Renal cortical epithelial cell (primary cell): Measurements from ENCODE around the gene SCGB3A1. TPM values are rescaled to one million over a fixed set of nuclear protein-coding genes. Genes with fewer than 3 reads are reported as not detected.

Experiments used
- DNase-seq: peaks from one replicate; pipeline ENCODE4 v3.0.0-alpha.2; 2011; ENCODE audit warnings: low read depth
- total RNA-seq: library from RNA; depleted of rRNA; stranded (reverse); fragments of >200 nt; gene quantifications from 2 replicates; pipeline ENCODE4 v1.2.3, GENCODE V29; 2014

The SCGB3A1 gene
- total RNA-seq, 1 donor from 2014 or later: not detected

GRCh38 chr5:180590543-180591310 is 572 bp downstream of the SCGB3A1 start:
- DNase-seq: no peak

- no peak for DNase-seq
These were observed 1.3 kb downstream of the SCGB3A1 start for GRCh38 chr5:180589771-180590542.

- no peak for DNase-seq
These were observed 4.4 kb downstream of the SCGB3A1 start for GRCh38 chr5:180586870-180587269.

- DNase-seq: no peak
These were observed 5.1 kb downstream of the SCGB3A1 start for GRCh38 chr5:180586204-180586603.

- no peak for DNase-seq
These were observed 7.6 kb downstream of the SCGB3A1 start for GRCh38 chr5:180583738-180584137.

DNA sequence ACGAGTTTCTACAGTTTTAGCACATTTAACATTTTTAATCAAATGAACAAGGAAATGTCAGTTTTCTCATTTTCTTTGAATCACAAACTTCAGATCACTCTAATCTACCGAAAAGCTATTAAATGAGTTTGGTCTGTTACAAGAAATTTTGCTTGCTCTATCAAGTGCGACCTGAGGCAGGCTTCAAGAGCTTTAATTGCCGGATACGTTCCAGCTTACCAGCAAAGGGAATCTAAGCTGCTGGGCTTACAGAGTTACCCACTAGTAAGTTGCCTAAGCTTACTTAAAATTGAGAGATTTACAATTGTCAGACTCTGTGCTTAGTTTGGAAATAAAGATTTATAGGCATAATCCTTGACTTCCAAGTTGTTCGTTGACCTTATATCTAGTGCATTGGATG is 10.6 kb downstream of the SCGB3A1 start:
- DNase-seq: peak; percentile 2

GRCh38 chr5:180575571-180575970 is 15.7 kb downstream of the SCGB3A1 start:
- no peak for DNase-seq

DNA sequence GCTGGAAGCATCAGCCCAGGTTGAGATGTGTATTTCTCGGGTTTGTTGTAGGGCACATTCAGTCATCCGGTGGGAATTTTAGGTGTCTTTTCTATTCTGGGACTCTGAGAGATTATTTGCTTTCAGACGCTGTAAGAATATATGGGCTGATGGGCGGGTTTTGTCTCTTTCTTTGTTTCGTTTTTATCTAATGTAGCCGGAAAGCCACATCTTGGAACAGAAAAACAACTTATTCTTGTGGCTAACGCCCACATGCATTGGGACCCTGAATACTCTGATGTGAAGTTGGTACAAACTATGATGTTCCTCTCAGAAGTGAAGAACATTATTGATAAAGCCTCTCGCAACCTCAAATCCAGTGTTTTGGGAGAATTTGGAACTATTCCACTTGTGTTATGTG is 22.4 kb downstream of the SCGB3A1 start:
- no peak for DNase-seq

DNA sequence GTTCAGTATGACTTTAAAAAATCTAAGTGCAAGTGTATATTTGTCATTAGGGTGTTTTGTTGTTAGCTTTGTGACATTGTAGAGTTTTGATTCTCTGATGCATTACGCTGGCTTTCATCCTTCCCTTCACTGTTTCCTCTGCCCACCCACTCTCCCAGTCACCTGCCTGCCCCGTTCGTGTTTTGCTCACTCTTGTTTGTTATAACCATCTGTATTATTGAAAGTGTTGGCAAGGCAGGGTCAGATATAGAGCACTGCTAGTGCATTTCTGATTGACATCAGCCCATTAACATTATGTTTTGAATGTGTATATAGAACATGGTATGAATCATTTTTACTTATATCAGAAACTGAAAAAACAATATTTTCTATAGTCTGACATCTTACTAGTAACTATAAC is 27.3 kb downstream of the SCGB3A1 start:
- no peak for DNase-seq

GRCh38 chr5:180558232-180558631 is 33.1 kb downstream of the SCGB3A1 start:
- DNase-seq: no peak

GRCh38 chr5:180557217-180557809 is 34.0 kb downstream of the SCGB3A1 start:
- no peak for DNase-seq

GRCh38 chr5:180555168-180555921 is 36.0 kb downstream of the SCGB3A1 start:
- no peak for DNase-seq

GRCh38 chr5:180553530-180553929 is 37.8 kb downstream of the SCGB3A1 start:
- no peak for DNase-seq

- DNase-seq: no peak
These were observed 42.7 kb downstream of the SCGB3A1 start for GRCh38 chr5:180548563-180548962.

DNA sequence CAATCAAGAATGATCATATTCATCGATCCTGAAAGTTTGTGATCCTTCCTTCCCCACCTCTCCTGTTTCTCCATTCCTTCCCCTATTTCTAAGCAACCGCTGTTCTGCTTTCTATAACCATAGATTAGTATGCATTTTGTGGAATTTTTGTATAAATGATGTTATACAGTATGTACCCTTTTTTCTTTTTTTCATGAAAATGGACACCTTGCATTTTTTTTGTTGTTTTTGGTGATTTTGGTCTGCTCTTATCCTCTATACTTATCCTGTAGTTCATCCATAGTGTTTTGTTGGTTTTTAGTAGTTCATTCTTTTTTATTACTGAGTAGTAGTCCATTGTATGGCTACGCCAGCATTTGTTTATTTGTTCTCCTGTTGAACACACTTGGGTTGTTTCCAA is 46.1 kb downstream of the SCGB3A1 start:
- DNase-seq: no peak

DNA sequence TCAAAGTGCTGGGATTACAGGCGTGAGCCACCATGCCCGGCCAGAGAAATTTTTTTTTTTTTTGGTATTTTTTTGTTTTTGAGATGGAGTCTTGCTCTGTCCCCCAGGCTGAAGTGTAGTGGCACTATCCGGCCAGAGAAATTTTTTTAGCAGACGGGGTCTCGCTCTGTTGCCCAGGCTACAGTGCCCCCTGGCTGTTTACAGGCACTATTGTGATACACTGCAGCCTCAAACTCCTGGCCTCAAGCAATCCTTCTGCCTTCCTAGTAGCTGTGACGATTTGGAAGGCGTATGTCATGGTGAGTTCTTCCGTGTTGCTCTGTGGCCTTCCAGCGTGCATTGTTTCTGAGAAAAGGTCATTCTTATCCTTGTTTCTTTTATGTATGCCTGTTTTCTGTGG is 49.6 kb downstream of the SCGB3A1 start:
- DNase-seq: no peak

Other genes starting within 250 kb of the SCGB3A1 start
- gene GFPT2, start 238.2 kb downstream of the SCGB3A1 start, total RNA-seq: 2.6 and 10.2 TPM in 2 replicates
- gene CNOT6, start 97.1 kb downstream of the SCGB3A1 start, total RNA-seq: 14.2 and 47.7 TPM in 2 replicates
- 0.35 and 0.55 TPM in 2 replicates for gene FLT4, start 58.1 kb upstream of the SCGB3A1 start, total RNA-seq
- gene OR2Y1, start 148.6 kb upstream of the SCGB3A1 start, total RNA-seq: not detected in 2 replicates
- gene MGAT1, start 211.3 kb upstream of the SCGB3A1 start, total RNA-seq: 44.1 and 58.4 TPM in 2 replicates